Glutamatergic neuron (in vitro differentiated cells): ENCODE data around the gene PCDHGA10. TPM values are rescaled to one million over a fixed set of nuclear protein-coding genes. Genes with fewer than 3 reads are reported as not detected.
"Not testable (repeated sequence)": the region's sequence is repeated elsewhere in the genome, so short reads cannot be mapped to it uniquely, and the experiment has no call there.

Experiments used
- DNase-seq: peaks from one replicate; pipeline ENCODE4 v3.0.0; 2022
- H3K27ac Mint-ChIP-seq: one replicate; pipeline ENCODE4 v1.8.0; 2020; ENCODE audit warnings: mild to moderate bottlenecking, mixed read lengths, inconsistent platforms; ENCODE audit not compliant: unreplicated experiment
- H3K27me3 Mint-ChIP-seq: one replicate; pipeline ENCODE4 v1.8.0; 2020; ENCODE audit warnings: mild to moderate bottlenecking, moderate library complexity, mixed read lengths, inconsistent platforms; ENCODE audit not compliant: unreplicated experiment
- H3K36me3 Mint-ChIP-seq: one replicate; pipeline ENCODE4 v1.8.0; 2020; ENCODE audit warnings: mild to moderate bottlenecking, mixed read lengths, inconsistent platforms; ENCODE audit not compliant: unreplicated experiment
- H3K4me1 Mint-ChIP-seq: one replicate; pipeline ENCODE4 v1.8.0; 2020; ENCODE audit warnings: mild to moderate bottlenecking, low read depth, mixed read lengths, inconsistent platforms; ENCODE audit not compliant: unreplicated experiment
- H3K4me3 Mint-ChIP-seq: one replicate; pipeline ENCODE4 v1.8.0; 2020; ENCODE audit warnings: mild to moderate bottlenecking, mixed read lengths, inconsistent platforms; ENCODE audit not compliant: unreplicated experiment
- H3K9me3 Mint-ChIP-seq: one replicate; pipeline ENCODE4 v1.8.0; 2020; ENCODE audit warnings: mild to moderate bottlenecking, moderate library complexity, mixed read lengths, inconsistent platforms; ENCODE audit not compliant: unreplicated experiment
- CTCF ChIP-seq: fragments of 200-600 bp; sonication (generic); IDR thresholded peaks from one replicate; pipeline ENCODE4 v1.5.0; 2021; ENCODE audit not compliant: partially characterized antibody, unreplicated experiment
- total RNA-seq: library from RNA; stranded (reverse); fragmentation: NEBNext Ultra II Directional; extraction: Animal tissue kit (Norgen Biotek cat#: 25700); gene quantifications from one replicate; pipeline ENCODE4 v1.2.1, GENCODE V29; 2021; ENCODE audit not compliant: unreplicated experiment

PCDHGA10 gene
- total RNA-seq, 1 donor from 2014 or later = 16.6 TPM

GRCh38 chr5:141383345-141383744, 29.4 kb upstream of the PCDHGA10 start:
- no peak for DNase-seq
- H3K27ac Mint-ChIP-seq = no peak overlapping the region
- no peak overlapping the region for H3K4me3 Mint-ChIP-seq
- no peaks in the 10 kb centered on the region for H3K27me3 Mint-ChIP-seq
- TF ChIP-seq CTCF = no peak
- H3K36me3 Mint-ChIP-seq = peaks cover 58% of the 10 kb centered on the region
- H3K4me1 Mint-ChIP-seq = no peaks in the 10 kb centered on the region
- H3K9me3 Mint-ChIP-seq = peaks cover 22% of the 10 kb centered on the region

GRCh38 chr5:141384471-141385267, 28.1 kb upstream of the PCDHGA10 start:
- peaks cover 65% of the 10 kb centered on the region for H3K36me3 Mint-ChIP-seq
- no peak for DNase-seq
- no peak for TF ChIP-seq CTCF
- H3K9me3 Mint-ChIP-seq = peaks cover 31% of the 10 kb centered on the region
- H3K4me3 Mint-ChIP-seq = no peak overlapping the region
- H3K27me3 Mint-ChIP-seq = peaks cover 2% of the 10 kb centered on the region
- peaks cover 1% of the 10 kb centered on the region for H3K4me1 Mint-ChIP-seq
- no peak overlapping the region for H3K27ac Mint-ChIP-seq

GRCh38 chr5:141387557-141388311, 25.1 kb upstream of the PCDHGA10 start, which contains the start of gene PCDHGB4:
Gene PCDHGB4, plus strand, starts transcription at chr5:141387698. Its CDS starts 187 bp downstream, at chr5:141387885.
- Mint-ChIP-seq H3K27ac (peak within 1 kb of the TSS; percentile 84), H3K36me3 (peaks cover 75% of the 10 kb centered on the region), H3K4me3 (peak within 1 kb of the TSS; percentile 86), H3K9me3 (peaks cover 43% of the 10 kb centered on the region)
- H3K4me1 Mint-ChIP-seq, H3K27me3 Mint-ChIP-seq: not testable (repeated sequence)
- peak; percentile 63 for TF ChIP-seq CTCF
- peak; percentile 75 for DNase-seq

GRCh38 chr5:141388661-141389060, 24.1 kb upstream of the PCDHGA10 start:
- no peak for TF ChIP-seq CTCF
- Mint-ChIP-seq H3K36me3 (peaks cover 75% of the 10 kb centered on the region), H3K27me3 (peaks cover 8% of the 10 kb centered on the region), H3K27ac (no peak overlapping the region), H3K9me3 (peaks cover 43% of the 10 kb centered on the region), H3K4me1 (peaks cover 3% of the 10 kb centered on the region), H3K4me3 (peak overlapping the region; percentile 63)
- DNase-seq = no peak
